Chondrocyte (in vitro differentiated cells): Measurements from ENCODE around the gene UMODL1. TPM values are rescaled to one million over a fixed set of nuclear protein-coding genes. Genes with fewer than 3 reads are reported as not detected.

Experiments
- DNase-seq: peaks from one replicate; pipeline ENCODE4 v3.0.0; 2021; ENCODE audit warnings: mixed read lengths, low spot score
- H3K27ac Mint-ChIP-seq: one replicate; pipeline ENCODE4 v1.8.0; 2021; ENCODE audit warnings: mild to moderate bottlenecking, moderate library complexity, mixed read lengths; ENCODE audit not compliant: unreplicated experiment
- H3K27me3 Mint-ChIP-seq: 2 replicates; pipeline ENCODE4 v1.8.0; 2021; ENCODE audit warnings: low read depth, mixed read lengths
- H3K36me3 Mint-ChIP-seq: 2 replicates; pipeline ENCODE4 v1.8.0; 2021; ENCODE audit warnings: low read depth, mixed read lengths
- H3K4me1 Mint-ChIP-seq: 2 replicates; pipeline ENCODE4 v1.8.0; 2021; ENCODE audit warnings: low read depth, mild to moderate bottlenecking, mixed read lengths
- H3K4me3 Mint-ChIP-seq: one replicate; pipeline ENCODE4 v1.8.0; 2021; ENCODE audit warnings: mild to moderate bottlenecking, moderate library complexity, mixed read lengths; ENCODE audit not compliant: unreplicated experiment
- H3K9me3 Mint-ChIP-seq: 2 replicates; pipeline ENCODE4 v1.8.0; 2021; ENCODE audit warnings: low read depth, mixed read lengths
- CTCF ChIP-seq: fragments of 200-600 bp; sonication (generic); IDR thresholded peaks from 2 replicates; pipeline ENCODE4 v1.5.0; 2021; ENCODE audit warnings: antibody characterized with exemption, mild to moderate bottlenecking, moderate library complexity
- total RNA-seq: library from RNA; stranded (reverse); gene quantifications from 3 replicates; pipeline ENCODE4 v1.2.1, GENCODE V29; 2021

Gene UMODL1
- total RNA-seq, 1 donor from 2014 or later: not detected

- Mint-ChIP-seq H3K9me3 (no peaks in the 10 kb centered on the region), H3K4me3 (no peak overlapping the region), H3K27ac (no peak overlapping the region), H3K4me1 (peaks cover 6% of the 10 kb centered on the region), H3K27me3 (peaks cover 11% of the 10 kb centered on the region), H3K36me3 (no peaks in the 10 kb centered on the region)
- TF ChIP-seq CTCF: no peak
- DNase-seq: no peak
These were observed 112.5 kb downstream of the UMODL1 start for GRCh38 chr21:42183374-42184266.

GRCh38 chr21:42186591-42186990, 115.5 kb downstream of the UMODL1 start:
- H3K36me3 Mint-ChIP-seq: no peaks in the 10 kb centered on the region

GRCh38 chr21:42187976-42188653, 117.0 kb downstream of the UMODL1 start:
- no peak for TF ChIP-seq CTCF
- Mint-ChIP-seq H3K9me3 (no peaks in the 10 kb centered on the region), H3K27me3 (peaks cover 5% of the 10 kb centered on the region), H3K4me1 (peaks cover 10% of the 10 kb centered on the region), H3K36me3 (no peaks in the 10 kb centered on the region), H3K27ac (no peak overlapping the region), H3K4me3 (no peak overlapping the region)
- DNase-seq: no peak

More at GRCh38 chr21:42186591-42186990, 115.5 kb downstream of the UMODL1 start:
- Mint-ChIP-seq H3K4me3 (no peak overlapping the region), H3K9me3 (no peaks in the 10 kb centered on the region), H3K27ac (no peak overlapping the region), H3K4me1 (peaks cover 10% of the 10 kb centered on the region), H3K27me3 (peaks cover 1% of the 10 kb centered on the region)
- DNase-seq: no peak
- TF ChIP-seq CTCF: no peak

GRCh38 chr21:42188663-42189062, 117.5 kb downstream of the UMODL1 start:
- Mint-ChIP-seq H3K4me3 (no peak overlapping the region), H3K9me3 (no peaks in the 10 kb centered on the region), H3K4me1 (peaks cover 10% of the 10 kb centered on the region), H3K27ac (no peak overlapping the region), H3K27me3 (peaks cover 8% of the 10 kb centered on the region), H3K36me3 (no peaks in the 10 kb centered on the region)
- TF ChIP-seq CTCF: no peak
- DNase-seq: no peak

GRCh38 chr21:42189431-42189830, 118.3 kb downstream of the UMODL1 start:
- TF ChIP-seq CTCF: no peak
- Mint-ChIP-seq H3K36me3 (no peaks in the 10 kb centered on the region), H3K4me1 (peaks cover 10% of the 10 kb centered on the region), H3K9me3 (no peaks in the 10 kb centered on the region), H3K27me3 (peaks cover 8% of the 10 kb centered on the region), H3K4me3 (no peak overlapping the region), H3K27ac (no peak overlapping the region)
- no peak for DNase-seq
